Bronchus fibroblast of lung (primary cell): ENCODE results near the gene ZNF268. TPM values are rescaled to one million over a fixed set of nuclear protein-coding genes. Genes with fewer than 3 reads are reported as not detected.

Source experiments
- total RNA-seq: library from RNA; depleted of rRNA; stranded (reverse); fragments of >200 nt; gene quantifications from 2 replicates; pipeline ENCODE4 v1.2.3, GENCODE V29; 2015

The ZNF268 gene
- 9.7 and 16.0 TPM in 2 replicates for total RNA-seq

DNA sequence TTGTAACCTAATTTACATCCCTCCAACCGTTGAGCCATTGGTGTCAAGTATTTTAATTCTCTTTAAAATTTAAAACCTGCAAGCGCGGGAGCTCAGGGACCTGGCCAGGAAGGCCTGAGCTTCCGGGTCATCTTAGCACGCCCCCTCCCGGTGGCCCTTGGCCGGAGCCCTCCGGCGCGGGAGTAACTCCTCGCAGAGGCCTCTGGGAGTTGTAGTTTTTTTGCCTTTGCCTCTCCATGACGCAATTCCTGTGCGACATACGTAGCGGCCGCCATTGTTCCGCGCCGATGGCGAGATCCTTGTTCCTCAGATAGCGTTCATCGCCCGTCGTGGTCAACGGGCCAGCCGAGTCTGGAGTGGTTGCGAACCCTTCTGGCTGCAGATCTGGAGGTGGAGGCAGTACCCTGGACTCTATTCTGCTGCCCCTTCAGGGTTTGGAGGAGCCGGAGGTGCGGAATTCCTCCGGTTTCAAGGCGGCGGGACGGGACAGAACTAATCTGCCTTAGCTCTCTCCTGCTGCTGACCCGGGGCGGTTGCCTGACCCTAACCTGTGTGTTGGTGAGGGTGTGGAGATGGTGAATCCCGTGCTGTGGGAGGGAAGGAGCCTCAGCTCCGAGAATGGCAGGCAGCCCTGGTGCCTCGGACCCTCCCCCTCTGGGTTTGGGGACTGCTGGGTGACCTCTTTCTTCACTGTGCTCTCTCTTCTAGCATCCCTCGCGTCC lies at the start of gene ZNF268:
ZNF268 (plus strand) TSS at position 258 of the 722 bp plus-strand sequence. CDS start 503 bp downstream, outside the sequence.

DNA sequence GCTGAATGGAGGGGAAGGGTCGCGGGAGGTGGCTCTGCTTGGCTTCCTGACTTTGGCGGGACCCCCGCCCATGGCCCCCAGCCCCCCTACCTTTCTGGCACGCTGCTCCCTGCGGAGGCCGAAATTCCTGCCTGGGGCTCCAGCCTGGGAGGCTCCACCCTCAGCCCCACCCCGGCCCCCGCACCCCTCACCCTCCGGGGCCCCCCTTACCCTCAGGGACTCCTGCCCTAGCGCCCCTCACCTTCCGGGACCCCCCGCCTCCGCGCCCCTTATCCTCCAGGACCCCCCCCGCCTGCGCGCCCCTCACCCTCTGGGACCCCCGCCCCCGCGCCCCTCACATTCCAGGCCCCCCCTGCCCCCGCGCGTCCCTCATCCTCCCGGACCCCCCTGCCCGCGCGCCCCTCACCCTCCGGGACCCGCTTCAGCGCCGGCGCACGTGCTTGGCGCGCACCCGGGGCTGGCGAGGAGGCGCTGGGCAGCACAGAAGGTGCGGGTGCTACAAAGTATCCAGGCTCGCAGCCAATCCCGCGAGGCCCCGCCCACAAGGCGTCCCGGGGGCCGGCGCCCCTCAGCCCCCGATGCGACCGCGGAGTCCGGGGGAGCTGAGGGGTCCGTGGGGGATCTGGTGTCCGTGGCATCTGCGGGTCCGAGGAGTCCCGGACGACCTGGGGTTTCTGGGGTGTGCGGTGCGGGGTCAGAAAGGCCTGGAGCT lies 54.3 kb downstream of the ZNF268 start, which contains the start of gene ANHX:
ANHX (minus strand) TSS at position 477 of the 712 bp plus-strand sequence. CDS start 1,521 bp downstream, outside the sequence.

Other genes with a start within 250 kb of the ZNF268 start
- 1.5 and 1.9 TPM in 2 replicates for gene ZNF605, start 225.2 kb upstream of the ZNF268 start, total RNA-seq
- gene ZNF26, start 195.1 kb upstream of the ZNF268 start, total RNA-seq: 4.8 and 4.9 TPM in 2 replicates
- 6.4 and 8.4 TPM in 2 replicates for gene ZNF84, start 144.0 kb upstream of the ZNF268 start, total RNA-seq
- 6.7 and 8.9 TPM in 2 replicates for gene ZNF140, start 100.6 kb upstream of the ZNF268 start, total RNA-seq
- gene ZNF891, start 51.2 kb upstream of the ZNF268 start, total RNA-seq: 0.30 and 0.34 TPM in 2 replicates
- 1.2 and 2.1 TPM in 2 replicates for gene ZNF10, start 50.9 kb upstream of the ZNF268 start, total RNA-seq
- gene ANHX, start 54.4 kb downstream of the ZNF268 start, total RNA-seq: not detected in 2 replicates